Measurements from ENCODE around the gene ITGB5. TPM values are rescaled to one million over a fixed set of nuclear protein-coding genes. Genes with fewer than 3 reads are reported as not detected.

Gene ITGB5
- total and polyA plus RNA-seq, 4 experiments from 2014 or later, result 0.94 to 5.4 (median 3.4) TPM; not detected in 1

DNA sequence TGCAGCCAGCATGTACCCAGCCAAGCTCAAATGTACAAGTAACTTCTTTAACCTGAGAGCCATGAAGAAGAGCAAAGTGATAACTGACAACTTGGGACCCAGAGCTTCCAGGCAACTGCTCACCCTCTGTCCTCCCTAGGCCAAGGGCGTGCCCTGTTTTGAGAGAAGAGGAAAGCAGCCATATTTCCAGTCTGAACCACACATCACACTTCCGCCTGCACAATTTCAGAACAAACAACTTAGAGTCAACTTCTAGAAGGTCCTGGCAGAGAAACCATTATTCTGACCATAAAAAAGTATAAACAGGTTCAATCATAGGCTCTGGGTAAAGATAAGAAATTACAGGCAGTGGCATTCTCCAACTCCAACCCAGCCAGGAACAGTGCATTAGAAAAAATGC is 50.1 kb downstream of the ITGB5 start:
- Histone ChIP-seq H3K27ac (ENCODE audit: low read depth, low read length) (no peak overlapping the region), H3K36me3 (ENCODE audit: insufficient read depth, low read length) (no peaks in the 10 kb centered on the region), H3K9me3 (ENCODE audit: control insufficient read depth in 1 of 2, low read length in 2 of 2) (no peaks in the 10 kb centered on the region), H3K4me1 (ENCODE audit: insufficient read depth, low read length) (peaks cover 34% of the 10 kb centered on the region), H3K4me3 (ENCODE audit: low read length in 2 of 2) (no peak overlapping the region), H3K27me3 (ENCODE audit: insufficient read depth, low read length) (no peaks in the 10 kb centered on the region)
- Mint-ChIP-seq H3K9me3 (no peaks in the 10 kb centered on the region), H3K27ac (peak overlapping the region in 6 of 7 donors; percentile 4 to 67 (median 37)), H3K4me1 (peaks cover 13 to 35% (median 24%) of the 10 kb centered on the region in 4 donors), H3K36me3 (no peaks in the 10 kb centered on the region), H3K4me3 (peak overlapping the region in 4 of 8 donors; percentile 1 to 41 (median 26)), H3K27me3 (peaks cover 4 to 14% of the 10 kb centered on the region in 2 donors)
- DNase-seq, result peak in 3 of 5 donors; percentile 10 to 20 (median 14)
- CTCF ChIA-PET (ENCODE audit: partially characterized antibody), result interaction anchor here (2.5 kb wide), 1 partner anchor 64 kb away, joined by 12 read pairs; no protein-coding TSS in a partner anchor
- POLR2A ChIA-PET (ENCODE audit: partially characterized antibody), result no interaction called here
- intact Hi-C loops (cut with micrococcal nuclease), result no loop called here

GRCh38 chr3:124836448-124836847 is 50.7 kb downstream of the ITGB5 start:
- no peak overlapping the region for H3K27ac ChIP-seq (ENCODE audit: low read depth, low read length)
- no peaks in the 10 kb centered on the region for H3K27me3 ChIP-seq (ENCODE audit: insufficient read depth, low read length)
- CTCF ChIA-PET (ENCODE audit: partially characterized antibody), result interaction anchor here (1.2 to 2.5 kb wide), 2 partner anchors 9 to 65 kb away, joined by 3 to 12 read pairs; no protein-coding TSS in a partner anchor
- intact Hi-C loops (cut with micrococcal nuclease), result no loop called here
- no peaks in the 10 kb centered on the region for H3K36me3 ChIP-seq (ENCODE audit: insufficient read depth, low read length)
- Mint-ChIP-seq H3K4me3 (peak overlapping the region in 2 of 8 donors; percentile 3 to 41), H3K4me1 (peaks cover 13 to 35% (median 24%) of the 10 kb centered on the region in 4 donors), H3K9me3 (no peaks in the 10 kb centered on the region), H3K36me3 (no peaks in the 10 kb centered on the region), H3K27ac (peak overlapping the region in 3 of 7 donors; percentile 4 to 37 (median 13)), H3K27me3 (peaks cover 4 to 11% of the 10 kb centered on the region in 2 donors)
- H3K9me3 ChIP-seq (ENCODE audit: control insufficient read depth in 1 of 2, low read length in 2 of 2), result no peaks in the 10 kb centered on the region
- POLR2A ChIA-PET (ENCODE audit: partially characterized antibody), result interaction anchor here (1.1 to 1.7 kb wide), 2 partner anchors 21 to 65 kb away, joined by 3 to 4 read pairs; no protein-coding TSS in a partner anchor
- H3K4me3 ChIP-seq (ENCODE audit: low read length in 2 of 2), result no peak overlapping the region
- H3K4me1 ChIP-seq (ENCODE audit: insufficient read depth, low read length), result peaks cover 34% of the 10 kb centered on the region
- DNase-seq, result no peak

GRCh38 chr3:124834723-124835718 is 52.1 kb downstream of the ITGB5 start:
- intact Hi-C loops (cut with micrococcal nuclease), result loop anchor here (1.0 kb wide), 2 partner anchors 52 to 66 kb away; partner anchors contain the start of gene ITGB5
- ChIA-PET CTCF (ENCODE audit: partially characterized antibody) (interaction anchor here (0.9 to 2.5 kb wide), 4 partner anchors 10 to 685 kb away, joined by 3 to 12 read pairs (median 6); partner anchors contain the start of gene SNX4), POLR2A (ENCODE audit: partially characterized antibody) (interaction anchor here (0.8 to 1.7 kb wide), 2 partner anchors 66 to 540 kb away, joined by 3 to 4 read pairs; partner anchors contain the start of gene ZNF148)
- H3K9me3 ChIP-seq (ENCODE audit: control insufficient read depth in 1 of 2, low read length in 2 of 2), result no peaks in the 10 kb centered on the region
- no peaks in the 10 kb centered on the region for H3K9me3 Mint-ChIP-seq
- H3K4me3 Mint-ChIP-seq, result peak overlapping the region; percentile 81 to 92 (median 87)
- DNase-seq, result peak; percentile 30 to 80 (median 49)
- peak overlapping the region; percentile 25 for H3K27ac ChIP-seq (ENCODE audit: low read depth, low read length)
- H3K4me3 ChIP-seq (ENCODE audit: low read length in 2 of 2), result peak overlapping the region; percentile 38 to 46
- no peaks in the 10 kb centered on the region for H3K27me3 ChIP-seq (ENCODE audit: insufficient read depth, low read length)
- peaks cover 13 to 35% (median 24%) of the 10 kb centered on the region in 4 donors for H3K4me1 Mint-ChIP-seq
- no peaks in the 10 kb centered on the region for H3K36me3 Mint-ChIP-seq
- H3K36me3 ChIP-seq (ENCODE audit: insufficient read depth, low read length), result no peaks in the 10 kb centered on the region
- H3K27me3 Mint-ChIP-seq, result peaks cover 4 to 9% of the 10 kb centered on the region in 2 donors
- H3K27ac Mint-ChIP-seq, result peak overlapping the region; percentile 61 to 93 (median 85)
- H3K4me1 ChIP-seq (ENCODE audit: insufficient read depth, low read length), result peaks cover 34% of the 10 kb centered on the region

DNA sequence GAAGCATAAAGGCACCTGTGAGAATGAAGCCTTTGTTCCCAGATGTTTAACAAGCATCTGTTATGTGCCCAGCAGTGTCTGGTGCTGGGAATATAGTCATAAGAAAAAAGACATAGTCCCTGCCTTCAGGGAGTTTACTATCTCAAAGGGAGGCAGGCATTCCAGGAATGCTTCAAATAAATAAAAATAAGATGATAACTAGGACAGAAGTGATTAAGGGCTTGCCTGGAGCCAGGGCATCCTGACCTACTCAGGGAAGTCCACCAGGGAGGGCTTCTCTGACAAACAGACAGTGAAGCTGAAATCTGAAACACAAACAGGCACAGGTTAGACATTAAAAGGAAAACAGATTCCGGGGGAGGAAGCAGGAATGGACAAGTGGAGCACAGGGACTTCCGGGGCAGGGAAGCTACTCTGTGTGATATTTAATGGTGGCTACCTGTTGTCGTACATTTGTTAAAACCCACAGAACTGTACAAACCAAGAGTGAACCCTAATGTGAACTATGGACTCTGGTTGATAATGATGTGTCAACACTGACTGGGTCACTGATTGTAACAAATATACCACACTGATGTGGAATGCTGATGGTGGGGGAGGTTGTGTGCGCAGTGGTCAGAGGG is 53.3 kb downstream of the ITGB5 start:
- no peaks in the 10 kb centered on the region for H3K36me3 ChIP-seq (ENCODE audit: insufficient read depth, low read length)
- POLR2A ChIA-PET (ENCODE audit: partially characterized antibody), result no interaction called here
- no peak overlapping the region for H3K27ac ChIP-seq (ENCODE audit: low read depth, low read length)
- H3K27me3 ChIP-seq (ENCODE audit: insufficient read depth, low read length), result no peaks in the 10 kb centered on the region
- no peaks in the 10 kb centered on the region for H3K9me3 ChIP-seq (ENCODE audit: control insufficient read depth in 1 of 2, low read length in 2 of 2)
- Mint-ChIP-seq H3K9me3 (no peaks in the 10 kb centered on the region), H3K36me3 (no peaks in the 10 kb centered on the region), H3K27me3 (peaks cover 4 to 13% of the 10 kb centered on the region in 2 donors), H3K4me1 (peaks cover 13 to 35% (median 24%) of the 10 kb centered on the region in 4 donors), H3K27ac (peak overlapping the region in 4 of 7 donors; percentile 23 to 82 (median 54)), H3K4me3 (peak overlapping the region; percentile 5 to 76 (median 31))
- no peak for DNase-seq
- H3K4me1 ChIP-seq (ENCODE audit: insufficient read depth, low read length), result peaks cover 34% of the 10 kb centered on the region
- CTCF ChIA-PET (ENCODE audit: partially characterized antibody), result no interaction called here
- no peak overlapping the region for H3K4me3 ChIP-seq (ENCODE audit: low read length in 2 of 2)
- intact Hi-C loops (cut with micrococcal nuclease), result no loop called here

DNA sequence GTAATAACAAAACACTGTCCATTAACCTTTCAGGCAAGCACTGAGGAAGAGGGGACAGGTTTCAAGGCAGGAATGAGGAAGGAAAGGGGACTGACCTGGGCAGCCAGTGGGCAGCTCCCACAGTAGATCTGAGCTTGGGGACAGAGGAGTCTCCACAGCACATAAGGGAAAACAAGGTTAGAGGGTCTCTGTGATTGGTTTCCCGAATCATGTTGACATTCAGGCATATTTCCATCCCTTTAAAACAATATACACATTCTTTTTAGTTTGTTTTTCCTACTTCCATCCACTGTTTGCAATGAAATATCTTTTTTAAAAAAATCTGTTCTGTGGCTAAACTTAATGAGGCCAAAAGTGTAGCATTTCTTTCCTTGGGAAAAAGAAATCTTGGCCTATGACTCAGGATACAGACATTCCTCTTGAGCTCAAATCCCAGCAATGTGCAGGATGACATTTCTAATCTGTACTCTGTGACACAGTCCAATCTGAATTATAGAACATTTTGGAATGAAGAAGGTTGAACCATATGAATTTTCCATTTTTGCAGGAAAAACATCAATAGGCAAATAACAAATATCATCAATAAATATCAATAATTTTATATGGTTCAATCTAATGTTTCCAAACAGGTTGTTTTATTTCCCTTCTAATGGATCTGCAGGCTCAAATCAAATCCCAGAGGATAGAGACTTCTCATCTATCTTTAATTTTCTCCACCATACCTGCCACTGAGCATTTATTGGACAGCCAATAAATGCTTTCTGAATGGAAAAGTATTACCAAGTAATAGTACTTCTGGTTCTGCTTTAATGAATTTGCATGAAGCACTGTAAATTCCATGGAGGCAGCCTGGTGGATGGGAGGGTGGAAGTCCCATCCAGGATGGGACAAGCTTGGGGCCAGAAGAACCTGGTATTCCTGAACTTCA is 54.1 kb downstream of the ITGB5 start:
- Histone ChIP-seq H3K4me1 (ENCODE audit: insufficient read depth, low read length) (peaks cover 34% of the 10 kb centered on the region), H3K36me3 (ENCODE audit: insufficient read depth, low read length) (no peaks in the 10 kb centered on the region), H3K4me3 (ENCODE audit: low read length in 2 of 2) (no peak overlapping the region), H3K9me3 (ENCODE audit: control insufficient read depth in 1 of 2, low read length in 2 of 2) (no peaks in the 10 kb centered on the region), H3K27ac (ENCODE audit: low read depth, low read length) (no peak overlapping the region), H3K27me3 (ENCODE audit: insufficient read depth, low read length) (no peaks in the 10 kb centered on the region)
- H3K27ac Mint-ChIP-seq, result no peak overlapping the region
- no peak overlapping the region for H3K4me3 Mint-ChIP-seq
- intact Hi-C loops (cut with micrococcal nuclease), result no loop called here
- H3K4me1 Mint-ChIP-seq, result peaks cover 13 to 35% (median 24%) of the 10 kb centered on the region in 4 donors
- POLR2A ChIA-PET (ENCODE audit: partially characterized antibody), result no interaction called here
- H3K9me3 Mint-ChIP-seq, result no peaks in the 10 kb centered on the region
- no peaks in the 10 kb centered on the region for H3K36me3 Mint-ChIP-seq
- peaks cover 6 to 13% of the 10 kb centered on the region in 2 donors for H3K27me3 Mint-ChIP-seq
- CTCF ChIA-PET (ENCODE audit: partially characterized antibody), result no interaction called here
- no peak for DNase-seq

- Histone ChIP-seq H3K4me1 (ENCODE audit: insufficient read depth, low read length) (peaks cover 22% of the 10 kb centered on the region), H3K27me3 (ENCODE audit: insufficient read depth, low read length) (no peaks in the 10 kb centered on the region), H3K9me3 (ENCODE audit: control insufficient read depth in 1 of 2, low read length in 2 of 2) (no peaks in the 10 kb centered on the region), H3K4me3 (ENCODE audit: low read length in 2 of 2) (no peak overlapping the region), H3K27ac (ENCODE audit: low read depth, low read length) (no peak overlapping the region), H3K36me3 (ENCODE audit: insufficient read depth, low read length) (no peaks in the 10 kb centered on the region)
- no peaks in the 10 kb centered on the region for H3K9me3 Mint-ChIP-seq
- H3K36me3 Mint-ChIP-seq, result no peaks in the 10 kb centered on the region
- no peak for DNase-seq
- H3K27ac Mint-ChIP-seq, result no peak overlapping the region
- no peak overlapping the region for H3K4me3 Mint-ChIP-seq
- H3K27me3 Mint-ChIP-seq, result peaks cover 6 to 13% of the 10 kb centered on the region in 2 donors
- intact Hi-C loops (cut with micrococcal nuclease), result no loop called here
- CTCF ChIA-PET (ENCODE audit: partially characterized antibody), result no interaction called here
- POLR2A ChIA-PET (ENCODE audit: partially characterized antibody), result interaction anchor here (0.6 kb wide), 1 partner anchor 26 kb away, joined by 3 read pairs; no protein-coding TSS in a partner anchor
- peaks cover 10 to 27% (median 18%) of the 10 kb centered on the region in 4 donors for H3K4me1 Mint-ChIP-seq
These were observed 55.5 kb downstream of the ITGB5 start for GRCh38 chr3:124831628-124832199.

Measured in CD4-positive, alpha-beta memory T cell (primary cell).